GM12878 (cell line): ENCODE results near the gene RUNDC1. TPM values are rescaled to one million over a fixed set of nuclear protein-coding genes. Genes with fewer than 3 reads are reported as not detected.

Experiments used
- ATAC-seq: fragments of 200-7000 bp; cut with Tn5 transposase; 3 replicates; pipeline ENCODE4 v1.9.1; 2020; ENCODE audit warnings: mild to moderate bottlenecking, moderate library complexity
- BruUV-seq: library from RNA; stranded (reverse); fragments of 400-500 nt; replicated peaks from 2 replicates; lab custom pipeline; 2021; lab: Mats Ljungman, UMichigan
- CTCF ChIA-PET: fragments of 300-600 bp; sonication (Branson Sonifier 250); formaldehyde crosslinking; extraction: SDS; loops from one replicate; lab custom pipeline; 2021; ENCODE audit warnings: inconsistent platforms; lab: Yijun Ruan, JAX
- POLR2A ChIA-PET: fragments of 350-600 bp; formaldehyde crosslinking; extraction: SDS; loops from one replicate; lab custom pipeline; 2021; ENCODE audit warnings: inconsistent platforms; lab: Charles Lee
- RAD21 ChIA-PET: fragments of 300-600 bp; sonication (Branson Sonifier 250); formaldehyde crosslinking; loops from one replicate; lab custom pipeline; 2023; ENCODE audit warnings: antibody characterized with exemption; ENCODE audit not compliant: unreplicated experiment; lab: Charles Lee
- SMC1A ChIA-PET: fragments of 300-600 bp; sonication (Branson Sonifier 250); formaldehyde crosslinking; loops from one replicate; lab custom pipeline; 2023; ENCODE audit not compliant: unreplicated experiment, uncharacterized antibody; lab: Charles Lee
- DNase-seq: peaks from one replicate; pipeline ENCODE4 v3.0.0-alpha.2; 2011; ENCODE audit warnings: low read depth, low spot score
- FAIRE-seq: peaks from 3 replicates; lab custom pipeline; 2011; peaks lifted over from hg19 to GRCh38; lab: Jason Lieb, UNC
- H2AFZ ChIP-seq: 2 replicates; pipeline ENCODE4 v1.6.0; 2011; ENCODE audit warnings: low read depth, low read length, control low read depth; ENCODE audit not compliant: control insufficient read depth
- H3K27ac ChIP-seq: 2 replicates; pipeline ENCODE4 v1.5.1; 2011; ENCODE audit warnings: control low read depth; ENCODE audit not compliant: control insufficient read depth, insufficient read depth
- H3K27me3 ChIP-seq, 2 experiments: replicated peaks in 1 of 2; 2 replicates each; pipeline versions ENCODE4 v1.6.0 to v1.6.1; 2011; ENCODE audit warnings: low read length in 1 of 2; ENCODE audit not compliant: control insufficient read depth in 2 of 2, insufficient read depth in 2 of 2
- H3K36me3 ChIP-seq, 2 experiments: 2 replicates each; pipeline ENCODE4 v1.5.1; 2011; ENCODE audit warnings: low read length in 1 of 2; ENCODE audit not compliant: control insufficient read depth in 2 of 2, insufficient read depth in 2 of 2
- H3K4me1 ChIP-seq: 2 replicates; pipeline ENCODE4 v1.6.1; 2011; ENCODE audit warnings: mild to moderate bottlenecking, low read length, moderate library complexity, mixed read lengths; ENCODE audit not compliant: control insufficient read depth, insufficient read depth
- H3K4me2 ChIP-seq: 2 replicates; pipeline ENCODE4 v1.6.0; 2011; ENCODE audit warnings: control low read depth; ENCODE audit not compliant: control insufficient read depth, insufficient read depth
- H3K4me3 ChIP-seq: fragments of 200-600 bp; sonication (generic); 2 replicates; pipeline ENCODE4 v1.5.1; 2016
- H3K79me2 ChIP-seq: 2 replicates; pipeline ENCODE4 v1.6.0; 2011; ENCODE audit warnings: low read length; ENCODE audit not compliant: control insufficient read depth, insufficient read depth
- H3K9ac ChIP-seq: 2 replicates; pipeline ENCODE4 v1.8.0; 2011; ENCODE audit warnings: low read length, control low read depth, mixed read lengths; ENCODE audit not compliant: control insufficient read depth, insufficient read depth
- H3K9me3 ChIP-seq: replicated peaks from 3 replicates; pipeline ENCODE4 v1.5.1; 2011; ENCODE audit warnings: mild to moderate bottlenecking, low read length; ENCODE audit not compliant: control insufficient read depth, insufficient read depth
- H4K20me1 ChIP-seq: 2 replicates; pipeline ENCODE4 v1.6.0; 2011; ENCODE audit not compliant: control insufficient read depth, insufficient read depth
- ASH2L ChIP-seq: fragments of 300-600, 200-600 bp; sonication (generic); IDR thresholded peaks from 2 replicates; pipeline ENCODE4 v1.6.1; 2017; ENCODE audit warnings: low read depth, mild to moderate bottlenecking, borderline replicate concordance
- CBX5 ChIP-seq: sonication (generic); IDR thresholded peaks from 2 replicates; pipeline ENCODE4 v1.6.1; 2016; ENCODE audit warnings: low read depth, moderate library complexity, mild to moderate bottlenecking, inconsistent platforms
- CTCF ChIP-seq, 3 experiments: IDR thresholded peaks in 2 of 3; conservative IDR thresholded peaks in 1 of 3; 2 replicates each; pipeline ENCODE4 v1.5.1; 2011; ENCODE audit warnings: low read depth in 3 of 3, low read length in 3 of 3, mild to moderate bottlenecking in 3 of 3, control low read depth in 2 of 3, moderate library complexity in 2 of 3, inconsistent platforms in 1 of 3, mixed read lengths in 1 of 3; ENCODE audit not compliant: control insufficient read depth in 2 of 3, insufficient read depth in 1 of 3; ENCODE audit errors: extremely low read depth in 1 of 3
- ELK1 ChIP-seq: IDR thresholded peaks from 2 replicates; pipeline ENCODE4 v1.6.1; 2012; ENCODE audit warnings: low read depth, low read length, improper control_type of control experiment
- NBN ChIP-seq: fragments of 450-650 bp; IDR thresholded peaks from 2 replicates; pipeline ENCODE4 v1.6.1; 2016
- NR2C2 ChIP-seq: IDR thresholded peaks from 2 replicates; pipeline ENCODE4 v1.6.1; 2011; ENCODE audit warnings: borderline replicate concordance, low read depth; ENCODE audit not compliant: control insufficient read depth, insufficient read length
- PKNOX1 ChIP-seq: fragments of 450-650 bp; IDR thresholded peaks from 2 replicates; pipeline ENCODE4 v1.6.1; 2016; ENCODE audit warnings: mild to moderate bottlenecking
- SMARCA5 ChIP-seq: fragments of 450-650 bp; IDR thresholded peaks from 2 replicates; pipeline ENCODE4 v1.6.1; 2017; ENCODE audit warnings: mild to moderate bottlenecking
- STAT3 ChIP-seq: IDR thresholded peaks from 2 replicates; pipeline ENCODE4 v1.6.1; 2011; ENCODE audit warnings: low read depth, low read length, improper control_type of control experiment
- SUPT20H ChIP-seq: IDR thresholded peaks from 2 replicates; pipeline ENCODE4 v1.6.1; 2011; ENCODE audit warnings: low read depth, mild to moderate bottlenecking, low read length, moderate library complexity, borderline replicate concordance; ENCODE audit not compliant: control insufficient read depth
- WGBS: methylation state at CpG from one replicate; pipeline ENCODE4 v1.1.6; 2016; ENCODE audit warnings: low lambda C conversion rate; ENCODE audit not compliant: insufficient replicate concordance, insufficient coverage; ENCODE audit errors: missing lambda C conversion rate; 5-methylcytosine and 5-hydroxymethylcytosine counted together
- in situ Hi-C: fragments of 300-500 bp; cut with MboI; formaldehyde crosslinking; loops from 9 replicates; pipeline ENCODE4 v1.14.3; 2018; ENCODE audit warnings: mixed read lengths
- intact Hi-C: fragments of 100-400 bp; cut with micrococcal nuclease; formaldehyde crosslinking; loops from one replicate; pipeline ENCODE4 v1.14.2; 2022; ENCODE audit not compliant: unreplicated experiment
- polyA plus RNA-seq, 11 experiments: library from polyadenylated mRNA; depleted of rRNA in 4 of 11; unstranded in 6 of 11; stranded (reverse) in 5 of 11; fragments of >200 nt; fragmentation: Nextera tagmentation in 4 of 11; fragmentation: Illumina TruSeq in 1 of 11; extraction: Ambion mirVana in 4 of 11; extraction: Trizol in 1 of 11; gene quantifications; 1 replicate in 1 of 11; 2 replicates in 10 of 11; pipeline versions ENCODE4 v1.2.1 to v1.2.3, GENCODE V29; 2011 to 2016; ENCODE audit warnings: inconsistent platforms in 2 of 11, missing spikeins in 2 of 11, low read depth in 1 of 11
- total RNA-seq, 4 experiments: library from RNA; depleted of rRNA in 3 of 4; stranded (reverse); fragments of >200 nt in 3 of 4; fragmentation: Illumina TruSeq in 1 of 4; extraction: Trizol in 1 of 4; gene quantifications; 2 replicates each; pipeline versions ENCODE4 v1.2.1 to v1.2.3, GENCODE V29; 2013 to 2021
- TF ChIP-seq, protein P1 (sequence below): fragments of 450-650 bp; formaldehyde crosslinking; IDR thresholded peaks from 2 replicates; pipeline ENCODE4 v1.5.0; 2022; ENCODE audit warnings: mild to moderate bottlenecking, missing genetic modification characterization

RUNDC1 gene
- total and polyA plus RNA-seq, 10 of the 15 experiments (the other 5 are each of a cell fraction or from before 2014, with no cell fraction given): 2.9 to 15.6 (median 8.2) TPM

DNA sequence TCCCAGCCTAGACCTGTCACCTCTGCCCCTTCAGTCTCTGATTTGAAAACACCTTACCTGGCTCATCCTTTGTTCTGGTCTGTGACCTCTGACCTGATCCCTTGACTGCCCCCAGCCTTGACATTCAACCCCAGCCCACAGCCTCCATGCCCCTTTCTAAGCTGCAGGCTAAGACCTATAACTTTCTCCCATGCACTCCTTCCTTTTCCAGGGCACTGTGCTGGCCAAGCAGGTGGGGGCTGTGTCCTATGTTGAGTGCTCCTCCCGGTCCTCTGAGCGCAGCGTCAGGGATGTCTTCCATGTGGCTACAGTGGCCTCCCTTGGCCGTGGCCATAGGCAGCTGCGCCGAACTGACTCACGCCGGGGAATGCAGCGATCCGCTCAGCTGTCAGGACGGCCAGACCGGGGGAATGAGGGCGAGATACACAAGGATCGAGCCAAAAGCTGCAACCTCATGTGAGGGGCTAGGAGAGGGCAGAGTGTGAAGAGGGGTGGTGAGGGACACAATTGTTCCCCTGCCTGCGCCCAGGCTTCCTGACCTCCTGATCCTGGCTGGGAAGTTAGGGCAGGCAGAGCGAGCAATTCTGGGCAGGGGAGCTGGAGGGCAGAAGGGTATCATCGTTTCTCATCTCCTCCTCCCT lies 48.0 kb downstream of the RUNDC1 start:
- Histone ChIP-seq H3K27me3 (no peaks in the 10 kb centered on the region), H3K4me2 (no peak overlapping the region), H3K27ac (no peak overlapping the region), H4K20me1 (no peaks in the 10 kb centered on the region), H3K4me1 (peaks cover 7% of the 10 kb centered on the region; the same call in 1 of the 2 replicates), H3K36me3 (no peaks in the 10 kb centered on the region), H3K9me3 (no peaks in the 10 kb centered on the region), H3K79me2 (no peaks in the 10 kb centered on the region), H2AFZ (no peak overlapping the region), H3K4me3 (no peak overlapping the region), H3K9ac (no peak overlapping the region)
- no peak for DNase-seq
- intact Hi-C loops (no loop called here), in situ Hi-C loops (loop anchor here (10.0 kb wide), 1 partner anchor 186 kb away; the partner anchor contains the start of gene TMEM106A)
- no TSS peak for BruUV-seq
- ChIA-PET SMC1A (no interaction called here), RAD21 (no interaction called here), POLR2A (no interaction called here), CTCF (interaction anchor here (1.3 kb wide), 1 partner anchor 15 kb away, joined by 3 read pairs; no protein-coding TSS in a partner anchor)
- FAIRE-seq: no peak
- WGBS: 83% methylated on average over 17 of the region's 17 CpGs
- no peak for ATAC-seq
- TF ChIP-seq NBN (no peak), ASH2L (no peak), ELK1 (no peak), STAT3 (no peak), NR2C2 (no peak), SUPT20H (no peak), CTCF (IDR thresholded peaks at IDR 0.05 in 2 of 3, conservative IDR thresholded peaks at IDR 0.05 in 1 of 3; ENCODE audit: control insufficient read depth in 2 of 3, extremely low read depth in 1 of 3, insufficient read depth in 1 of 3, low read depth in 3 of 3, low read length in 3 of 3) (no peak), CBX5 (no peak), SMARCA5 (no peak), PKNOX1 (no peak)
- TF ChIP-seq, protein P1, sequence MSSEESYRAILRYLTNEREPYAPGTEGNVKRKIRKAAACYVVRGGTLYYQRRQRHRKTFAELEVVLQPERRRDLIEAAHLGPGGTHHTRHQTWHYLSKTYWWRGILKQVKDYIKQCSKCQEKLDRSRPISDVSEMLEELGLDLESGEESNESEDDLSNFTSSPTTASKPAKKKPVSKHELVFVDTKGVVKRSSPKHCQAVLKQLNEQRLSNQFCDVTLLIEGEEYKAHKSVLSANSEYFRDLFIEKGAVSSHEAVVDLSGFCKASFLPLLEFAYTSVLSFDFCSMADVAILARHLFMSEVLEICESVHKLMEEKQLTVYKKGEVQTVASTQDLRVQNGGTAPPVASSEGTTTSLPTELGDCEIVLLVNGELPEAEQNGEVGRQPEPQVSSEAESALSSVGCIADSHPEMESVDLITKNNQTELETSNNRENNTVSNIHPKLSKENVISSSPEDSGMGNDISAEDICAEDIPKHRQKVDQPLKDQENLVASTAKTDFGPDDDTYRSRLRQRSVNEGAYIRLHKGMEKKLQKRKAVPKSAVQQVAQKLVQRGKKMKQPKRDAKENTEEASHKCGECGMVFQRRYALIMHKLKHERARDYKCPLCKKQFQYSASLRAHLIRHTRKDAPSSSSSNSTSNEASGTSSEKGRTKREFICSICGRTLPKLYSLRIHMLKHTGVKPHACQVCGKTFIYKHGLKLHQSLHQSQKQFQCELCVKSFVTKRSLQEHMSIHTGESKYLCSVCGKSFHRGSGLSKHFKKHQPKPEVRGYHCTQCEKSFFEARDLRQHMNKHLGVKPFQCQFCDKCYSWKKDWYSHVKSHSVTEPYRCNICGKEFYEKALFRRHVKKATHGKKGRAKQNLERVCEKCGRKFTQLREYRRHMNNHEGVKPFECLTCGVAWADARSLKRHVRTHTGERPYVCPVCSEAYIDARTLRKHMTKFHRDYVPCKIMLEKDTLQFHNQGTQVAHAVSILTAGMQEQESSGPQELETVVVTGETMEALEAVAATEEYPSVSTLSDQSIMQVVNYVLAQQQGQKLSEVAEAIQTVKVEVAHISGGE (CRISPR knock-in tag): no peak
